K562 treated with DMSO at 1 percent for 48 hours (cell line): ENCODE results near the gene EGFL6. TPM values are rescaled to one million over a fixed set of nuclear protein-coding genes. Genes with fewer than 3 reads are reported as not detected.

Experiments
- total RNA-seq: library from RNA; unstranded; fragments of 300-600 nt; gene quantifications from 2 replicates; pipeline ENCODE4 v1.2.3, GENCODE V29; 2022; ENCODE audit warnings: low replicate concordance; ENCODE audit errors: extremely low read depth

Gene EGFL6
- not detected in 2 replicates for total RNA-seq

DNA sequence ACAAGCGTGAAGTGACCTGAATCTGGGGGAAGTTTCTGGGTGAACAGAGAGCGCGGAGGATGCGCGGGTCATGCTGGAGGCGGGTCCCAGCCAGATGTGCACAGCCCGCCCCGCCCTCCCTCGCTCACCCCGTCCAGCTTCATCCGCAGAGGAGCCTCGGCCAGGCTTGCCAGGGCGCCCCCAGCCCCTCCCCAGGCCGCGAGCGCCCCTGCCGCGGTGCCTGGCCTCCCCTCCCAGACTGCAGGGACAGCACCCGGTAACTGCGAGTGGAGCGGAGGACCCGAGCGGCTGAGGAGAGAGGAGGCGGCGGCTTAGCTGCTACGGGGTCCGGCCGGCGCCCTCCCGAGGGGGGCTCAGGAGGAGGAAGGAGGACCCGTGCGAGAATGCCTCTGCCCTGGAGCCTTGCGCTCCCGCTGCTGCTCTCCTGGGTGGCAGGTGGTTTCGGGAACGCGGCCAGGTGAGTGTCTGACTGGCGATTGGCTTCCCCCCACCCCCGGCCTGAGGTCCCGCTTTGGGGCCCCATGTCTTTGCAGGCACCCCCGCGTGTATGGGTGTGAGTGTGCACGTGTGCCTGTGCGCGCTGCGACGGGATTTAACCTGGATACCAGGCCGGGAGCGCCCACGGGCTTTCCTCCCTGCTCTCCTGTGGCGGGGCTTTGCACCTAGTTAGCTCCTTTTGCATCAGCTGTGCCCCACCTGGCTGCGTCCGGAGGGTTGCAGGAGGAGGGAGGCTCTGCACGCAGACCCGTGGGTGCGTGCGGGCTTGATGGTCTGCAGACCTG is at the start of gene EGFL6:
TSS of gene EGFL6 (plus strand) at position 123 of the 782 bp plus-strand sequence. CDS start at position 384, 261 bp downstream.

GRCh38 chrX:13652850-13653693 is 83.7 kb downstream of the EGFL6 start, which contains the start of gene TCEANC:
Gene TCEANC (plus strand): TSS chrX:13653141. CDS start chrX:13662509, 9,368 bp downstream.

Other genes with a start within 250 kb of the EGFL6 start
- not detected in 2 replicates for gene ATXN3L, start 249.5 kb upstream of the EGFL6 start, total RNA-seq
- gene TCEANC, start 83.5 kb downstream of the EGFL6 start, total RNA-seq: not detected in 2 replicates
- not detected in 2 replicates for gene RAB9A, start 119.5 kb downstream of the EGFL6 start, total RNA-seq
- gene TRAPPC2, start 165.0 kb downstream of the EGFL6 start, total RNA-seq: not detected in 2 replicates
- not detected in 2 replicates for gene OFD1, start 165.1 kb downstream of the EGFL6 start, total RNA-seq
- not detected in 2 replicates for gene GPM6B, start 247.5 kb downstream of the EGFL6 start, total RNA-seq